Uterus (tissue), 4 donors: Measurements from ENCODE around the gene GTSE1. TPM values are rescaled to one million over a fixed set of nuclear protein-coding genes. Genes with fewer than 3 reads are reported as not detected.

ENCODE experiments used
- DNase-seq, 2 donors: peaks; one replicate each; pipeline ENCODE4 v3.0.0-alpha.2; 2019 to 2020
- H3K27ac ChIP-seq, 2 donors: fragments of 200-600 bp; sonication (generic); 1 replicate in 1 of 2; 2 replicates in 1 of 2; pipeline ENCODE4 v1.5.1; 2016 to 2018
- H3K27me3 ChIP-seq, 2 donors: fragments of 200-600 bp; sonication (generic); one replicate each; pipeline ENCODE4 v1.5.1; 2018 to 2019; ENCODE audit warnings: control low read depth in 1 of 2
- H3K36me3 ChIP-seq, 2 donors: fragments of 200-600 bp; sonication (generic); one replicate each; pipeline ENCODE4 v1.5.1; 2019; ENCODE audit warnings: control low read depth in 1 of 2
- H3K4me1 ChIP-seq, 2 donors: fragments of 200-600 bp; sonication (generic); one replicate each; pipeline ENCODE4 v1.5.1; 2018 to 2019; ENCODE audit warnings: control low read depth in 1 of 2
- H3K4me3 ChIP-seq, 2 donors: fragments of 200-600 bp; sonication (generic); 1 replicate in 1 of 2; 2 replicates in 1 of 2; pipeline ENCODE4 v1.5.1; 2018 to 2019; ENCODE audit warnings: mild to moderate bottlenecking in 1 of 2
- H3K9me3 ChIP-seq, 2 donors: fragments of 200-600 bp; sonication (generic); one replicate each; pipeline ENCODE4 v1.5.1; 2019; ENCODE audit warnings: control low read depth in 1 of 2
- CTCF ChIP-seq, 4 experiments: fragments of 200-600 bp in 2 of 4; fragments of 450-650 bp in 2 of 4; sonication (generic) in 2 of 4; IDR thresholded peaks; one replicate each; pipeline ENCODE4 v1.5.1; 2016 to 2019; ENCODE audit warnings: antibody characterized with exemption in 4 of 4, mild to moderate bottlenecking in 2 of 4, moderate library complexity in 1 of 4
- POLR2A ChIP-seq, 2 donors: fragments of 450-650 bp; IDR thresholded peaks; one replicate each; pipeline ENCODE4 v1.6.1; 2016; ENCODE audit warnings: antibody characterized with exemption in 2 of 2, mild to moderate bottlenecking in 1 of 2, moderate library complexity in 1 of 2
- intact Hi-C: fragments of 100-400 bp; cut with DNase I; formaldehyde crosslinking; loops from one replicate; pipeline ENCODE4 v1.15.1; 2023; ENCODE audit warnings: low total_unique reads
- total RNA-seq, 4 donors: library from RNA; depleted of rRNA in 3 of 4; stranded (reverse); fragments of >200 nt in 3 of 4; gene quantifications; one replicate each; pipeline versions ENCODE4 v1.1.0 to v1.2.4, GENCODE V29; 2014 to 2023
- donor health status: DM: yes; HTN: yes; CAD: no.

Gene GTSE1
- total RNA-seq, 4 donors from 2014 or later: 0.21 to 6.9 TPM; not detected in 2

DNA sequence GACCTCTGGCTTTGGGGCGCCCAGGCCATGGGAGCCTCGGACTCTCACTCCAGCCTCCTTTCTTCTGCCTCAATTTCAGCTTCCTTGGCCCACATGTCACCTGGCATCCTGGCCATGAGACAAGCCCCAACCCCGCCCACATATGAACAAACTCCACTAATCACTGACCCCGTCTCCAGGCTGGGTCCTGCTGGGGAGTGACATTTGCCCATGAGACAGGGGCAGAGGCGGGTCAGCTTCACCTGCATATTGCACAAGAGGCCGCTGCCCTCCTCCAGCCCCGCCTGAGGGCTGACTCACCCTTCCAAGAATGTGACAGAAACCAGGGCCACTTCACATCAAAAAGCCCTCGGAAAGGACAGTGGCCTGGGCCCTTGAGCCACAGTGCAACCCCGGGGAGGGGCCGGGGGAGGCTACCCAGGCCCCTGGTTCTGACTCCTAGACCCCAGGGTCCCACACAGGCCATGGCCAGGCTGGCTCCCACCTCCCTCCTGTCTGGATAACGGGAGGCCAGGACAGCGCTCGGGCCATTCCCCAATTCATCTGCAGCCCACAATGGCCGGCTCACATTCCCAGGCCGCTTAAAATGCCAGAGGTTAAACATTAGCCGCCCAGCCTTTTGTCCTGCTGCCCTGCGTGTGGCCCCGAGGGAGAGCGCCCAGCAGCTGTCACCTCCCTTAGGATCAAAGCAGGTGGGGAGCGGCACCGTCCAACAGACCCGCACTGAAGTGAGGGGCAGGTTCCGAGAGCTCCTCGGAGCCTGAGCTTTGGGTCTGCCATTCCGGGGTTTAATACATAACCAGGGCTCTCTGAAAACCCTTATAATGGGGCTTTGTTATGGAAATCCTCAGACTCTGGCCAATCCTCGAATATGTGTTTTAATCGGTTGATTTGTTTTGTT lies 81.1 kb downstream of the GTSE1 start:
- intact Hi-C loops: no loop called here
- Histone ChIP-seq H3K4me1 (no peaks in the 10 kb centered on the region), H3K9me3 (no peaks in the 10 kb centered on the region), H3K27ac (no peak overlapping the region), H3K4me3 (no peak overlapping the region), H3K27me3 (no peaks in the 10 kb centered on the region), H3K36me3 (no peaks in the 10 kb centered on the region)
- DNase-seq: no peak
- no peak for TF ChIP-seq CTCF (IDR thresholded peaks at IDR 0.05)
- no peak for TF ChIP-seq POLR2A (IDR thresholded peaks at IDR 0.05)

- Histone ChIP-seq H3K27ac (no peak overlapping the region), H3K4me3 (no peak overlapping the region), H3K36me3 (no peaks in the 10 kb centered on the region), H3K4me1 (no peaks in the 10 kb centered on the region), H3K9me3 (no peaks in the 10 kb centered on the region), H3K27me3 (no peaks in the 10 kb centered on the region)
- DNase-seq: no peak
- intact Hi-C loops: no loop called here
- TF ChIP-seq CTCF (IDR thresholded peaks at IDR 0.05): no peak
- TF ChIP-seq POLR2A (IDR thresholded peaks at IDR 0.05): no peak
These were observed 81.9 kb downstream of the GTSE1 start for GRCh38 chr22:46378426-46379065.

- TF ChIP-seq CTCF (IDR thresholded peaks at IDR 0.05) (no peak), POLR2A (IDR thresholded peaks at IDR 0.05) (no peak)
- Histone ChIP-seq H3K4me3 (no peak overlapping the region), H3K4me1 (no peaks in the 10 kb centered on the region), H3K27me3 (no peaks in the 10 kb centered on the region), H3K27ac (no peak overlapping the region), H3K36me3 (no peaks in the 10 kb centered on the region), H3K9me3 (no peaks in the 10 kb centered on the region)
- DNase-seq: no peak
- intact Hi-C loops: no loop called here
These were observed 82.6 kb downstream of the GTSE1 start for GRCh38 chr22:46379066-46379930.

DNA sequence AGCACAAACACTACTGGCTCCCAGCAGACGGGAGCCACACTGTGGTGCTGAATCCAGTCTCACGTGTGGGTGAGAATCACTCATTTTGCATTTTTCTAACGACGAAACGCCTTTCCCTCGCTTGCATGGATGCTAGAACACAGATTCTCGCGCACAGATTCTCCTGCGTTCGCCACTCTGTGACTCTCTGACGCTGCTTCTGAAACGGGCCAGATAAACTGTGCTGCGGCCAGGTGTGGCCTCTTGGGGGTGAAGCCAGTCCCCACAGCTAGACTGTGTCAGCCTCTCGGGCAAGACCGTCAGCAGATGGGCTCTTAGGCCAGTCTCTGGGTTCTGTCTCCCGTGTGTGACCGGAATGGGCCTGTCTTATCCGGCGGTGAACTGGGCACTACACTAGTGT lies 83.4 kb downstream of the GTSE1 start:
- no peak overlapping the region for H3K4me3 ChIP-seq
- H3K9me3 ChIP-seq: no peaks in the 10 kb centered on the region
- TF ChIP-seq CTCF (IDR thresholded peaks at IDR 0.05) (no peak), POLR2A (IDR thresholded peaks at IDR 0.05) (no peak)
- H3K4me1 ChIP-seq: no peaks in the 10 kb centered on the region
- DNase-seq: no peak
- H3K27ac ChIP-seq: no peak overlapping the region
- intact Hi-C loops: no loop called here
- H3K36me3 ChIP-seq: no peaks in the 10 kb centered on the region
- H3K27me3 ChIP-seq: no peaks in the 10 kb centered on the region

Other genes starting within 250 kb of the GTSE1 start
- gene PPARA, start 146.3 kb upstream of the GTSE1 start, total RNA-seq: 10 to 100 TPM in 2 of 4 donors, 1 to 10 TPM in 2; 1.8 to 24.8 (median 14.0) TPM
- 10 to 100 TPM in 1 of 4 donors, 1 to 10 TPM in 3; 1.5 to 12.7 (median 4.5) TPM for gene CDPF1, start 46.6 kb upstream of the GTSE1 start, total RNA-seq
- gene PKDREJ, start 33.5 kb upstream of the GTSE1 start, total RNA-seq: under 1 TPM in 2 of 4 donors, not detected in 2; 0.06 to 0.14 TPM
- 10 to 100 TPM in 3 of 4 donors, 1 to 10 TPM in 1; 7.7 to 50.0 (median 45.0) TPM for gene TTC38, start 28.9 kb upstream of the GTSE1 start, total RNA-seq
- gene TRMU, start 38.8 kb downstream of the GTSE1 start, total RNA-seq: 10 to 100 TPM; 14.1 to 52.5 (median 31.2) TPM
- gene CELSR1, start 240.8 kb downstream of the GTSE1 start, total RNA-seq: 10 to 100 TPM in 1 of 4 donors, 1 to 10 TPM in 3; 1.5 to 15.8 (median 8.4) TPM